SH-SY5Y (cell line): ENCODE measurements around the gene GNAI1.

Experiments
- GATA2 ChIP-seq: IDR thresholded peaks from 2 replicates; pipeline ENCODE4 v1.6.1; 2011; ENCODE audit warnings: mild to moderate bottlenecking, low read depth, low read length
- GATA3 ChIP-seq: IDR thresholded peaks from 2 replicates; pipeline ENCODE4 v1.6.1; 2011; ENCODE audit warnings: low read depth, mild to moderate bottlenecking, low read length, moderate library complexity

DNA sequence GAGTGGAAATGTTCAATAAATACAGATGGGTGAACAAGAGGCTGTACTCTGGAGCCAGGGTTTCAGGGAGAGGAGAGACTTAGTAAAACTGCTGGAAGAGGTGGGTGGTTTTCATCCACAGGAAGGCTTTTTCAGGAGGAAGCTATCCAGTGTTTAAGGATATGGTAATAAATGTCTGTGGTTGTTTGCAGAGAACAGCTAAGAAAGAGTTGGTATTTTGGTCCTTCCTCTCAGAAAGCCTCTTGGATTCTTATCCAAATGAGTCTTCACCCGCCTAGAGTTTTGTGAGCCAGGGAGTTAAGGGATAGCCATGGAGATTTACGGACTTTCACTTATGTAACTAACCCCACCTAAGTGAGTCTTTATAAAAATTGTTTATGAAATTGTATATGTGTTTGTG is 95.7 kb downstream of the GNAI1 start:
- TF ChIP-seq GATA3 (no peak), GATA2 (no peak)
